AG04449 (cell line): ENCODE results near the gene LAMB3.

Source experiments
- CTCF ChIA-PET: fragments of 350-600 bp; formaldehyde crosslinking; extraction: SDS; loops from one replicate; lab custom pipeline; 2021; ENCODE audit warnings: antibody characterized with exemption; lab: Yijun Ruan, JAX
- POLR2A ChIA-PET: fragments of 400-600, 350-600 bp; formaldehyde crosslinking; extraction: SDS; loops from one replicate; lab custom pipeline; 2020; ENCODE audit warnings: antibody characterized with exemption, inconsistent platforms; lab: Yijun Ruan, JAX
- DNase-seq: peaks from one replicate; pipeline ENCODE4 v3.0.0-alpha.2; 2010; ENCODE audit warnings: low read depth, low spot score
- H3K4me3 ChIP-seq: 2 replicates; pipeline ENCODE4 v1.5.1; 2011; ENCODE audit warnings: low read depth, mild to moderate bottlenecking, control low read depth, low read length
- CTCF ChIP-seq: IDR thresholded peaks from one replicate; pipeline ENCODE4 v1.5.1; 2011; ENCODE audit warnings: mild to moderate bottlenecking, moderate library complexity, low read length, control low read depth, inconsistent platforms; ENCODE audit not compliant: insufficient read depth; ENCODE audit errors: missing control alignments

Gene LAMB3

DNA sequence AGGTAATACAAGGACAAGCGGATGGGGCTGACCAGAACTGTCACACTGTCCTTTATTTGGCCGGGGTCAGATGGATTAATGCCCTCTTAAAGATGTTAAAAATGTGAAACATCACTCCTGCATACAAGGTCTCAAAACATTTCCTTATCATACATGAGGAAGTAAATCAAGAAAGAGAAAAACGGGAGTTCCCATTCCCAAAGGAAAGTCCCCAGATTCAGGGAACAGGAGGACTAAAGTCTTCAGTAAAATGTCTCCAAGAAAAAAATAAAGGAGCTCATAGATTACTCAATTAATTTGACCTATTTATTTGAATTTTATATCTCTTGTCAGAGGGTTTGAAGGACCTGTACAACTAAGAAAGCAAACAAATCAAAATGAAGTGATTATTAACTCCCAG is 39.0 kb upstream of the LAMB3 start:
- no peak for TF ChIP-seq CTCF
- H3K4me3 ChIP-seq: no peak overlapping the region
- ChIA-PET CTCF (interaction anchor here (0.8 to 11.9 kb wide), 13 partner anchors 9 to 120 kb away, joined by 3 to 314 read pairs (median 10); partner anchors contain the start of genes CAMK1G and G0S2), POLR2A (no interaction called here)
- no peak for DNase-seq

DNA sequence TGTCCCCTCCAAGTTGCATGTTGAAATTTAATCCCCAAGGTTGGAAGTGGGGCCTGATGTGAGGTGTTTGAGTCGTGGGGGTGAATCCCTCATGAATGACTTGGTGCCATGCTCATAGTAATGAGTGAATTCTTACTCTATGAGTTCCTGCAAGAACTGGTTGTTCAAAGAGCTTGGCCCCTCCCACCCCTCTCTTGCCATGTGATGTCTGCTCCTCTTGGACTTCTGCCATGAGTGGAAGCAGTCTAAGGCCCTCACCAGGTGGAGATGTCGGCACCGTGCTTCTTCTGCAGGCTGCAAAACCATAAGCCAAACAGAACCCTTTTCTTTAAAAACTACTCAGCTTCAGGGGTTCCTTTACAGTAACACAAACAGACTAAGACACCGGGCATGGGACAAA is 37.3 kb upstream of the LAMB3 start:
- H3K4me3 ChIP-seq: no peak overlapping the region
- POLR2A ChIA-PET: no interaction called here
- no peak for DNase-seq
- CTCF ChIA-PET: interaction anchor here (0.8 to 11.9 kb wide), 12 partner anchors 13 to 126 kb away, joined by 3 to 314 read pairs (median 8); partner anchors contain the start of gene G0S2
- TF ChIP-seq CTCF: no peak

GRCh38 chr1:209688746-209689234 is 36.6 kb upstream of the LAMB3 start:
- TF ChIP-seq CTCF: no peak
- POLR2A ChIA-PET: no interaction called here
- CTCF ChIA-PET: interaction anchor here (0.9 to 11.9 kb wide), 9 partner anchors 9 to 118 kb away, joined by 3 to 314 read pairs (median 8); no protein-coding TSS in a partner anchor
- no peak overlapping the region for H3K4me3 ChIP-seq
- DNase-seq: no peak

GRCh38 chr1:209686322-209686721 is 34.1 kb upstream of the LAMB3 start:
- TF ChIP-seq CTCF: no peak
- DNase-seq: no peak
- CTCF ChIA-PET: interaction anchor here (0.6 to 11.9 kb wide), 7 partner anchors 13 to 120 kb away, joined by 3 to 314 read pairs (median 4); no protein-coding TSS in a partner anchor
- POLR2A ChIA-PET: no interaction called here
- H3K4me3 ChIP-seq: no peak overlapping the region

DNA sequence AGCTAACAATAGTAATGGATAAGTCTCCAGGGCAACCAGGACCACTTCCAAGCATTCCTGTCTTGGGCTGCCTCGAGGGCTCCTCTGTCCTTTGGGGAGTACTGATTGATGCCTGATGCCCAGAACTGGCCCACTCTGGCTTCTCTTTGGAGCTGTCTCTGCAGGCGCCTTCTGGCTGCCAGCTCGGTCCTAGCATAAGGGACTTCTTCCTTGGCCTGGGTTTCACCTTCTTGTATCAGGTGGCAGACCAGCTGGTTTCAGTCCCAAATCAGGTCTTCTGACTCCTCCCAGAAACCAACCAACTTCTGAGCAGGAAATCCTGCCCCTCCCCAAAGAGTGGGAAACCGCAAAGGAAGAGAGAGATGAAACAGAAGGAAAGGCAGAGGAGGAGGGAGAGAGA is 33.6 kb upstream of the LAMB3 start:
- ChIA-PET CTCF (interaction anchor here (0.6 to 2.2 kb wide), 5 partner anchors 13 to 120 kb away, joined by 3 to 5 read pairs (median 4); no protein-coding TSS in a partner anchor), POLR2A (no interaction called here)
- no peak overlapping the region for H3K4me3 ChIP-seq
- DNase-seq: no peak
- TF ChIP-seq CTCF: no peak

DNA sequence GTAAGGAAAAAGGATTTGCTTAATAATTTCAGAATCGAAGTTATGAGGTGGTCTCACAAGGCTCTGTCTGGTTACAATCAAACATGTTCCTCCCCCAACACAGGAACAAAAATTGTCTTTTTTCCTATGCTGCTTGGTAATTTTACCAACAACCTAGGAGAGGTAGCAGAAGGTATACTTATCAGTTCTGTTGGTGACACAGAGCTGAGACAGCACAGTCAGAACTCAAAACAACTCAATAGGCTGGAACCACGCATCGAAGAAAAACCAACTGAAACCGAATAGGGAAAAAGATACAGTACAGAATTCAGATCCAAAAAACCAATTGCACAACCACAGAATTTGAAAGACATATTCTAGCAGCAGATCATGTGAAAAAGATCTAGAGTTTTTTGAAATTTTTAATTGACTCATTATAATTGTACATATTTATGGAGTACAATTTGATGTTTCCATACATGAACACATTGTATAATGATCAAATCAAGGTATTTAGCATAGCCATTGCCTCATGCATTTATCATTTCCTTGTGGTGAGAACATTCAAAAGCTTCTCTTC is 26.8 kb upstream of the LAMB3 start:
- H3K4me3 ChIP-seq: no peak overlapping the region
- no peak for DNase-seq
- TF ChIP-seq CTCF: no peak
- ChIA-PET CTCF (no interaction called here), POLR2A (no interaction called here)
